Hematopoietic multipotent progenitor cell treated with erythropoietin and hydrocortisone succinate and interleukin-3 and kit ligand, for 4 days (in vitro differentiated cells): Measurements from ENCODE around the gene ARHGAP8.

Experiments used
- DNase-seq: peaks from one replicate; pipeline ENCODE4 v3.0.0-alpha.2; 2015

Gene ARHGAP8

DNA sequence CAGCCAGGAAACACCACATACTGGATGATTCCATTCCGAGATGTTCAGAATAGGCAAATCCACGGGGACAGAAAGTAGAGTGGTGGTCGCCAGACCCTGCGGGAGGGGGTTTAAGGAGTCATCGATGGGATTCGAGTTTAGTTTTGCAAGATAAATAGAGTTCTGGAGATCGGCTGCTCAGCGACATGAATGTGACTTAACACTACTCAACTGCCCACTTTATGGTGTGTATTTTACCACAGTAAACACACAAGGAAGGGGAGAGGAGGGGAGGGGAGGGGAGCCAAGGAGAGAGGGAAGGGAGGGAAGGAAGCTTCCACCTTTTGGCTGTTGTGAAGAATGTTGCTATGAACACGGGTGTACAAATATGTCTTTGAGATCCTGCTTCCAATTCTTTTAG is 10.4 kb upstream of the ARHGAP8 start:
- no peak for DNase-seq

DNA sequence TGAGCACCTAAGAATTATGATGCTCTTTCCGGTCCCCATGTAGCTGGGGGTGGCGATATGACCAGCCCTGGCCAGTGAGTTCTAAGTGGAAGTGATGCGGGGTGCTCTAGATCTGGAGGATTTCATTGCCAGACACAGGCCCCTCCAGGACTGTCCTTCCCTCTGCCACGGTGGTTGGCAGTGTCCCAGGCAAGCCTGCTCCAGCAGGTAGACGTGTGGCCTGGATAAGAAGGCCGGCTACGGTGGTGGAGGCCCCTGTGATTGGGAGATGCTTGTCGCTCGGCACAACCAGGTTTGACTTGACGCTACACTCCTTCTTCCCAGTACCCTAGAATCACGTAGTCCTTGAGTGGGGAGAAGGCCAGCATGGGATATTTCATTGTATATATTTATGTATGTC is 9.1 kb upstream of the ARHGAP8 start:
- DNase-seq, result no peak

DNA sequence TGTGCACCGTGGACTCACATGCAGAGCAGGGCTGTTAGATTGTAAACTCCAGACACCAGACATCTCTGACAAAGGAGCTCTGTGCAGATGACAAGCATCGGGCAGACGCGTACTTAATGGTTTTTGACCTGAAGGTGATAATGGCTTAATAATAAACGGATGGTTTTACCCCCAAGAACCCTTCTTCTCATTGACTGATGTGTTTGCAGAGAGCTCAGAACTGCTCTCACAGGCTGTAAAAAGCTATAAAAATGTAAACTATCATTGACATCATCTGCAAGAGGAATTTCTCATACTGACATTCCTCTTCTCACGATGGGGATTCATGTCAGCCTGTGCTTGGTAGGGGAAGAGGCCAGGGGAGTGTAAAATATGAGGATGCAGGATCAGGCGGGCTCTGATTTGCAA is 8.6 kb upstream of the ARHGAP8 start:
- no peak for DNase-seq

DNA sequence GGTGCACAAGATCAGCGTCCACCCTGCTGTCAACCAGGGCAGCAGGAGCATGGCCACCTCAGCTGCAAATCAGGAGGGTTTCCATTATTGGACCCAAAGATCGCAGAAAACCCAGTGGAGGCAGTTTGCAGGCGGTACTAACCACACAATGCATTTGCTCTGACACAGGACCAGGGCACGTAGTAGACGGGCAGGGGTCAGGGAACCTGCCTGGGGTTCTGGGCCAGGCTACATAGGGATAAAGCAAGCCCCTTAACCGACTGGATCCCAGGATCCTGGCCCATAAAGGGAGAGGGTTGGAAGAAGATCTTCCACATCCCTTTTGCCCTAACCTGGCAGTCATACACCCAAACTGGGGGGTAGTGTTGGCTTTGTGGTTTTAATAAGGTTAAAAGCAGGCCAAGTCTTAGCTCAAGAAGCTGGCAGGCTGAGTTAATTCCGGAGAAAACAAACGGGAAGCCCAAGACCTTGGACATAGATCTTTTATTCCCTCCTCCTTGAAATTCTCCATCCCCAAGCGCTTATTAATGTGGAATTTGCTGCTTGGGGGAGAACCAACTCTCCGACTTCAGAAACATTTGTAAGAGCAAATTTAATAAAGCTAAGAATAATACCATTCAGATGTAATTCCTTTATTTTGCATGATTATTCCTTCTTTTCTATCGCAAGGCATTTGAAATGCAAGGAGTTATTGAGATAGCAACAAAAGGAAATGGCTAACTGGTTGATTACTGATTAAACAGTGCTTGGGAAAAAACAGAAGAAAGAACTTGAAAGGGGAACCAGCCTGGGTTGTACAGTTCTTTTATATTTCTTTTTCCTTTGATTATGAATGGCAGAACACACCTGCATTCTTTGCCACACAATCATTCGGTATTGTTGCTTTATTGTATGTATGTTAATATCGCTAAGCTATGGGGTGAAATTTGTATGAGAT is 6.3 kb upstream of the ARHGAP8 start:
- no peak for DNase-seq

DNA sequence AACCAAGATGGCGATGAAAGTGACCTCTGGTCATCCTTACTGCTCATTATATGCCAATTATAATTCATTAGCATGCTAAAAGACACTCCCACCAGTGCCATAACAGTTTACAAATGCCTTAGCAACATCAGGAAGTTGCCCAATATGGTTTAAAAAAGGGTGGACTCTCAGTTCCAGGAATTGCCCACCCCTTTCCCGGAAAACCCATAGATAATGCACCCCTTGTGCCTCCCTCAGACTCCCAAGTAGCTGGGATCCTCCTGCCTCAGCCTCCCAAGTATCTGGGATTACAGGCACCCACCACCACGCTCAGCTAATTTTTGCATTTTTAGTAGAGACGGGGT is 4.6 kb upstream of the ARHGAP8 start:
- DNase-seq, result peak; percentile 39

DNA sequence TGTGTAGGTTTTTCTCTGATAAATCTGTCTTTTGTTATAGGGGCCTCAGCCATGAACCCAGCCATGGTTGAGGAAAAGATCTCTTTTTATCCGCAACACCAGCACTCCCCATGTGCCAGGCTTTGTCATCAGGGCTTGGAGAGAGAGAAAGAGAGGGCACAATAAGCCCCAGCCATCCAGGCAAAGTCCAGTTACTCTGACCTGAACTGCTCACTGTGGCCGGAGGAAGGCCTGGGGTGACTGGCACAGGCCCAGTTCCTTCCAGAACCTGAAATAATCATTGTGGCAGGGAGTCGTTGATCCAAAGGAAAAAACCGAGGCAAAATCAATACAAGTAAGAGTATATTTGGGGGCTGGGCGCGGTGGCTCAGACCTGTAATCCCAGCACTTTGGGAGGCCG is 3.9 kb upstream of the ARHGAP8 start:
- DNase-seq, result no peak

DNA sequence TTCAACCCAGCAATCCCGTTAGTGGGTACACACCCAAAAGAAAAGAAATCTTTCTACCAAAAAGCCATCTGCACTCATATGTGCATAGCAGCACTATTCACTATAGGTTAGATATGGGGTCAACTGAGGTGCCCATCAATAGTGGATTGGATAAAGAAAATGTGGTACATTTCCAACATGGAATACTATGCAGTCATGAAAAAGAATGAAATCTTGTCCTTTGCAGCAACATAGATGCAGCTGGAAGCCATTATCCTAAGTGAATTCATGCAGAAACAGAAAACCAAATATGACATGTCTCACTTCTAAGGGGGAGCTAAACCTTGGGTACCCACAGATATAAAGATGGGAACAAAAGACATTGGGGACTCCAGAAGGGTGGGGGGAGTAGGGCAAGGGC is 1.9 kb upstream of the ARHGAP8 start:
- no peak for DNase-seq

DNA sequence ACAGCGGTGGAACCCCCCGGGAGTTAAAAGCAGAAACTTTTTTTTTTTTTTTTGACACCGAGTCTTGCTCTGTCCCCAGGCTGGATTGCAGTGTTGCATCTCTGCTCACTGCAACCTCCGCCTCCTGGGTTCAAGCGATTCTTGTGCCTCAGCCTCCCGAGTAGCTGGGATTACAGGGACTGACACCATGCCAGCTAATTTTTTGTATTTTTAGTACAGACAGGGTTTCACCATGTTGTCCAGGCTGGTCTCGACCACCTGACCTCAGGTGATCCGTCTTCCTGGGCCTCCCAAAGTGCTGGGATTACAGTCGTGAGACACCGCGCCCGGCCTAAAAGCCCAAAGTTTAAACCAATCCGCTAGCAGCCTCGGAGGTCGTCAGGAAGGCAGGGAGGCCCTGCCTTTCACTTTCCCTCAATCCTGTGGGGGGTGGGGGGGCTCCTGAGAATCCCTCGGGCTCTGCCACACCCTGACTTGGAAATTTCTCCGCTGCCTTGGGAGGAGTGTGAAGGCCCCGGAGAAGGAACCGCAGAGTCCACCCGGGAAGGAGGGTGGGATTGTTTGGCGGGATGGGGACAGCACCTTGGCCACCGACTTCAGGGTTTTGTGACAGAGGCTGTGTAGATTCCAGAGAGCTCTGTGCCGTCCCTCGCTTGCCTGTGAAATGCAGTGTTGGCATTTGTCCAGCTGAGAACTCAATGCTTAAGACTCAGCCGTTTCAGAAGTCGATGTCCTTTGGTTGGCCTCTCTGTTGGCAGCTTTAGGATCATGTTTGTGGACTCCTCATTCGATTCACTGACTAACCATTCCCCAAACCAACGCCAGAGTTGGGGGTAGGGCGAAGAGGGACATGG is 1.0 kb downstream of the ARHGAP8 start:
- peak; percentile 27 for DNase-seq

DNA sequence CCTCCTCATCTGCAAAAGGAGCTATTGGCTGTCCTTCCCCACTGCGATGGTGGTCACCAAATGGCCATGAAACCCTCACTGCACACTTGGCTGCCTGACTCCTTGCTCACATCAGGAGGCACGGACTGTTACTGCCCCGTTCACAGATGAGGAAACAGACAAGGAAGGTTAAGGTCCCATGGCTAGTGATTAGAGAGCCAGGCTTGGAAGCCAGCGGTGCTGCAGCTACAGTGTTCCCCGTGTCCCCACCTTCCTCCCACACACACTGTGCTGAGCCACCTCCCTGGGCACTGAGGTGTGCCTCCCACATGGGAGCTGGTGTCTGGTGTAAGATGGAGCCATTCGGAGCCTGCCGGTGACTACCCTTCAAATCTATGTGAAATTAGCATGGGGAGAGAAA is 2.6 kb downstream of the ARHGAP8 start:
- no peak for DNase-seq

DNA sequence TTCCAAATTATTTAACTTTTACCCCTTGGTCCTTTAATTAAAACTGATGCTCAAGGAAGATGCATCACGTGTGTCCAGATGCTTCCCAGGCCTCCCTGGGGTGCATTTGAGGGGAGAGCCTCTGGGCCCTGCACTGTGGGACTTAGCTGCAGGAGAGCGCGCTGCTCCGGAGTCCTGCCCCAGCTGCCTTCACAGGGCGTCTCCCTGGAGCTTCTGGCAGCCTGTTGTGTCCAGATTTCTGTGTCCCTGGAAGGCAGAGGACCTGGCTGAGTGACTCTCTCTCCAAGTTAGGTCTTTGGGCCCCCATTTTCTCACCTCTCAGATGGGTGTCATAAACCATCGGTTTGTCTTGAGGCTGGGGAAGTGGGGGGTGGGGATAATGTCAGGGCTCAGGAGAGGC is 3.0 kb downstream of the ARHGAP8 start:
- DNase-seq, result no peak

DNA sequence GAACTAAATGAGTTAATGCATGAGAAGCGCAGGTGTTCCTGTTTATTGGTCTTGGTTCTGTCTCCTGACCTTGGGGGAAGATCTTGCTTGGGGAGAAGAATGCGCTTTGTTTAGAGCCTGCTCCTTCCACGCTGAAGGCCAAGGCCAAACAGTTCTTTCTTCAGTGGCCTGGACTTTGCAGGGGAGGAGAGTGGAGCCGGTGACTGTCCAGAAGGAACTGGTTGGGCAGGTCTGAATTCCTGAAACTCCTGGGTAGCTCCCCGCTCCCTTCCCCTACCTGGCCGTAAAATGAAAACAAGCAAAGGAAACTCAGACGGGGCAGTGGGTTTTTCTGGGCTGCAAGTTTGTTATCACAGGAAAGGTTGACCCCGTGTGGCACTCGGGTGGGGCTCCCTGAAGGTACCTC is 3.6 kb downstream of the ARHGAP8 start:
- no peak for DNase-seq

DNA sequence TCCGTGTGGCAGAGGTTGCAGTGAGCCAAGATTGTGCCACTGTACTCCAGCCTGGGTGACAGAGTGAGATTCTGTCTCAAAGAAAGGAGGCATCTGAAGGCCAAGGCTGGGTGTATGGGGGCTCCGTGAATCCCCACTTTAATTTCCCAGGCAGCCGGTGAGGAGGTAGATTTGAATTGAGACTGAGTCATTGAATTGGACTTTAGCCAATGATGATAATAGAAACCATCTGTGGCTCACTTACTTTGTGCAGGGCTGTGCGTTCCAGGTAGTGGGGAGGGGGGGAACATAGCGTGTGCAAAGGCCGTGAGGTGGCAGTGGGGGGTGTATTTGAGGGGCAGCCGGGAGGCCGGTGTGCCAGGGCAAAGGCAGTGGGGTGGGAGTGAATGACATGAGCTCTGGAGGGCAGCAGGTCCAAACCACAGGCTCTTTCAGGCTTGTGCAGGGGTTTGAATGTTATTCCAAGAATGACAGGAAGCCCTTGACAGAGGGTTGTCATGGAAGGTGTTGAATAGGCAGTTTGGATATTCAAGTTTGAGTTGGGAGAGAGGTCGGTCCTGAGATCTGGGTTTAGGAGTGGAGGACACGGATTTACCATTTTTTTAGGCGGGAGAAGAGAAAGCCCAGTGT is 6.1 kb downstream of the ARHGAP8 start:
- no peak for DNase-seq

DNA sequence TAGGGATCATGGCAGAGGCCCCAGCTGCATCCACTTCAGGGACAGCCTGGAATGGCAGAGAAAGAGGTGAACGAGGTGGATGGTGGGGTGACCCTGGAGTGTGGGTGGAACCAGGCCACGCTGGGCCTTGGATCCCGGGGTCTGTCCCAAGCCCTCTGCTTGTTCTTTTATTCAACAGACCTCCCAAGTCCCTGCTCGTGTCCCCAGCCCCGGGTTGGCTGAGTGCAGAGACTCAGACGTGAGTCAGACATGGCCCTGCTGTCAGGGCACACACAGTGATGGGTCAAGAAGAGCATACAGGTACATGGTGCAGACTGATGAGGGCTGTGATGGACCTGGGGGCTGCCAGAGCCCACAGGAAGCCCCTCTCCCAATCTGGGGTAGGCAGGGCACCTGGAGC is 6.6 kb downstream of the ARHGAP8 start:
- no peak for DNase-seq

DNA sequence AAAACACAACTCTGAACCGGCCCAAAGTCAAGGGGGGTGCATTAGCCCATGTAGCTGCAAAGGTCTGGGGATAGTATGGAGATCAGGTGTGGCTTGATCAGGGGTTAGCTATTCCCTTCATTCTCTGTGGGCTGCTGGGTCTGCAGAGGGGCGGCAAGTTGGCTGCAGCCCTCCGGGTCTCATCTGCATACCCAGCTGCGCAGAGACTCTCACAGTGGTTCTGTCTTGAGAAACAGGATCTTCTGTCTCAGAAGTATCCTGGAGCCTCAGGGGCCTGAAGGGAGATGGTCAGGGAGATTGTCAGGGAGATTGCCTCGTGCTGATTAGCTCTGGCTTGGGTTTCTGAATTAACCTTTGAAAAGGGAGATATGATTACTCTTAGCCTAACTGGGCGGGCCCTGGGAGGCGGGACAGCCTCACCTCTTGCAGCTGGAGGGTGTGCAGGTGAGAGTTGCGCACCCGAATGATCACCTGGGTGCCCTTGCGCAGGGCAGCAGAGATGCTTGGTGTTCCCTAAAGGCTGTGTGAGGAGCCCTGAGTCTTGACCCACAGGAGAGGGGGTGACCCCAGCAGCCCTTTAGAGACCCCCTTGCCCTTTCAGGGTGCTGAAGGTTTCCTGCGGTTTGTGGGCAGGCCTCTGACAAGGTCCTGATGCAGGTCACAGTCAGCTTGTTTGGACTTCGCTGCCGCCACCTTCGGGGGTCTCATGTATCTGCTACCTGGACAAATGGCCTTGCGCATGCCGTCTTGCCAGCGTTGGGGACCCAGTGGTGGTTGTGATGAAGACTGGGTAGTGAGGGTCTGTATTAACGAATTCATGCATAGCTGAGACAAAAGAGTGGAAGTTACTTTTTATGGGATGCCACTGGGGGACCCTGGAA is 7.3 kb downstream of the ARHGAP8 start:
- DNase-seq, result no peak

DNA sequence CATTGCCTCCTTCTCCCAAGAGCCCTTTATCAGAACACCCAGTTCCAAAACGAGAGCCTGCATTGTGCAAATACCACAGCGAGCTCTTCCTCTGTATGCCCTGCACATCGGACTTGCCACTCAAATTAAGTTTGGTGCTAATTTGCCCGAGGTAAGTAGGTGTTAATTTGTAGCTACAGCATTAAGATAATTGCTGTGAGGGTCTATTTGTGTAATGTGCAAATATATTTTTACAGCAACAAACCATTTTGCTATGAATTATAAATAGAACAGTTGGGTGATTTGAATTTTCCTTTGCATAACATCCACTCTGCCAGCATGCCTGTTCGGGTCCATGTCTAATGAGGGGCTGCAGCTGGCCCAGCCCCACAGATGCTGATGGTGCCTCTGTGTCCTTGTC is 8.1 kb downstream of the ARHGAP8 start:
- DNase-seq, result no peak

DNA sequence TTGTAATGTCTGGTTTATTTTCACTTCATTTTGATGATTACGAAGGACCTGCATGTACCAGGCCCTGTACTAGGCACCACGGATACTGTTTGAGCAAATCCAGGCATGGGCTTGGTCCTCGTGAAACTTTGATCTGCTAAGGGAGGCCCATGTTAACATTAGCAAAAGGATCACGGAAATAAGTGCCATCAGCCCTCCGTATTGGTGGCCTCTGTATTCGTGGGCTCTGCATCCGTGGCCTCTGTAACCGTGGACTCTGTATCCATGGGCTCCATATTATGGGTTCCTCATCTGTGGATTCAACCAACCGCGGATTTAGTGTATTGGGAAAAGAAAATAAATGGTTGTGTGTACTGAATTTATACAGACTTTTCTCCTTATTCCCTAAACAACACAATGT is 8.7 kb downstream of the ARHGAP8 start:
- no peak for DNase-seq

DNA sequence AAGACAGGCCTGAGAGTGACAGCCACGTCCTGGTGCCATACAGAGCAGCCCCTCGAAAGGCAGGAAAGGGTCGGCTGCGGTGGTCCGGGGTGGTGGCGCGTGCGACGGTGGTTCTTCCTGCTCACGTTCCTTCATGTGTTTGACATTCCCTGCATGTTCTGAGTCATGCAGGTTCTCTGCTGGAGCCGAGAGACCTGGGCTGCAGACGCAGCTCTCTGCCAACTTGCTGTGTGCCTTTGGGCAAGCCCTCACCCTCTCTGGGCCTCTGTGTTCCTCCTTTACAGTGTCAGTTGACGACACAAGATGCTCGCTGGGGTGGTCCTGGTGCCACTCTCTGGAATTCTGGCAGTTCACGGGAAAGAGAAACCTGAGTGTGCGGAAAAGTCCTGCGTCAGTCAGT is 12.0 kb downstream of the ARHGAP8 start:
- DNase-seq, result no peak

DNA sequence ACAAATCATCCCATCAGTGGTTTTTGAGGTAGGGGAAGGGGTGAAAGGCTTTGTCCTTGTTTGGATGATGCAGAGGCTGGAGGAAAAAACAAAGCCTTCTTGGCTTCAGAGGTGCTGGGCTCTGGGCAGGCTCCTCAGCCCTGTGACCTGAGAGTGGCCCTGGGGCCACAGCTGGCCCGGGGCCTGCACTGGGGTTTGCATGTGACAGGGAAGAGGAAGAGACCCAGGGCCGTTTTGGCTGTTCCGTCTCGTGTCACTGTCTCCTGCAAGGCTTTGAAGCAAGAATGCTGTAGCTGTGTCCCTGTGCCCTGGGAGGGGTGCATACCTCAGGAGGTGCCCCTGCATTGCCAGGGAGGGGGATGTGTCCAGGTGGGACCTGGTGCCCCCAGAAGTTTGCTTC is 12.6 kb downstream of the ARHGAP8 start:
- DNase-seq, result no peak

DNA sequence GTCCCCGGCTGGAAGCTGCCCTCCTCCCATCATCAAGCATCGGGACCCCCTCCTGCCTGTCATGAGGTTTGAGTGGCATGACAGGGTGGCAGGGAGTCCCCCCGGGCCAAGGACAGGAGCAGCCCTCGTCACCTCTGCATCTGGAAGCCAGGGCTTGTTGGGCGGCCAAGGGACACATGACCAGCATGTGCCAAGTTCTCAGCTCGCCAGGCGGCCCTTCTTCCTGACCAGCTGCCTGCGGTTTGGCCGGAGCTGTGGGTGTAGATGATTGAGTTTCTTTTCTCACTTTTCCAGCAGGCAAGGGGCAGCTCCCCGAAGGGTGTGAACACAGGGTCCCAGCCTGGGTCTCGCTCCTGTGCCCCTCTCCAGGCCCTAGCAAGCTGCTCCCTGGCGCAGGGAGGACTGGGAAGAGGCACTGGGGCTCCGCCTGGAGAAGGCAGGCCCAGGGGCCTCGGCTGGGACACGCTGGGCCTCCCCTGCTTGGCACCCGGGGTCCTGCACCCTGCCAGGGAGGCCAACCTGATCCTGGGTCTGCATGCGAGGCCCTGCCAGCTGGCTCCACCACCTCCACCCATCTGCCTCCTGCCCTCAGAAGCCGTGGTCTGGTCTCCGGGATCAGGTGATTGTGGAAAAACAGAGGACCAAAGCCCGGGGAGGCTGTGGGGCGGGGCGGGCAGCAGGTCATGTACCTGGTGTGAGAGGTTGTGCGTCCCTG is 13.4 kb downstream of the ARHGAP8 start:
- DNase-seq, result peak; percentile 15

DNA sequence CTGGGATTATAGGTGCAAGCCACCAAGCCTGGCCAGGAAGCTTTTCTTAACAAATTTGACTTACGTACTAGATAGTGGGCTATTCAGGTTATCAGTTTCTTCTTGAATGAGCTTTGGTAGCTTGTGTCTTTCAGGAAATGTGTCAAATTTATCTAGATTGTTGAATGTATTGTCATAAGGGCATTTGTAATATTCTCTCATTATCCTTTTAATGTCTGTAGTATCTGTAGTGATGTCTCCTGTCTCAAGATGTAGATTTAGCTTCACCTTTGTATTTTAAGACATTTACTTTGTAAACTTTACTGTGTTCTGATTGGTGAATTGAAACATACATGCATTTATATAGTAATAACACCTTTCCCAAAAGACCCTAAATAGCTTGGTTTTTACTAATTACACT is 20.7 kb downstream of the ARHGAP8 start:
- DNase-seq, result no peak

DNA sequence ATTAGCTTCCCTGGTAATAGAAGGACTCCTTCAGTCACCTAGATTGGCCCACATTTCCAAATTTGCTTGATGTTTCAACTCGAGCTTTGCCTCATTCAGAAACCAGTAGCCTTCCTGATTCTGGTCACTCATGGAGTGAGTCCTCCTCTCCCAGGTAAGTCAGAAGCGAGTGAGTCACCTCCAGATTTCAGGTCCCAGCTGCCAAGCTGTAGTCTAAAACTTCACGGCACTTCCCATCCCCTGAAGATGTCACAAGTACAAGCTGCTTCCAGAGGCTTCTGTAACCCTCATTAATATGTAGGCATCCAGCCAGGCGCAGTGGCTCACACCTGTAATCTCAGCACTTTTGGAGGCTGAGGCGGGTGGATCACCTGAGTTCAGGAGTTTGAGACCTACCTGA is 23.5 kb downstream of the ARHGAP8 start:
- DNase-seq, result no peak
